ENCODE data around the gene CACNG1.

Gene CACNG1

GRCh38 chr17:67032985-67033384 lies 11.4 kb upstream of the CACNG1 start:
- Histone ChIP-seq H3K79me2 (ENCODE audit: low read length) (no peaks in the 10 kb centered on the region), H3K4me3 (ENCODE audit: low read length) (no peak overlapping the region), H3K9ac (ENCODE audit: low read length) (no peak overlapping the region), H3K9me3 (replicated peaks; ENCODE audit: insufficient read depth, low read length) (no peaks in the 10 kb centered on the region), H3F3A (ENCODE audit: insufficient read depth, low read length) (no peaks in the 10 kb centered on the region), H3K9me2 (replicated peaks; ENCODE audit: insufficient read depth, low read length) (no peaks in the 10 kb centered on the region), H3K4me2 (ENCODE audit: low read depth, low read length) (no peak overlapping the region), H3K27ac (ENCODE audit: low read length) (no peak overlapping the region), H3K27me3 (replicated peaks; ENCODE audit: insufficient read depth, low read length) (peaks cover 45% of the 10 kb centered on the region), H4K20me1 (ENCODE audit: insufficient read depth, low read length) (no peaks in the 10 kb centered on the region), H3K36me3 (replicated peaks; ENCODE audit: insufficient read depth, low read length) (no peaks in the 10 kb centered on the region), H2AFZ (ENCODE audit: low read length) (no peak overlapping the region), H3K4me1 (ENCODE audit: low read length) (no peaks in the 10 kb centered on the region)
- no peak for TF ChIP-seq EZH2 (optimal IDR thresholded peaks at IDR 0.05; ENCODE audit: low read depth, low read length)
- TF ChIP-seq EZH2phosphoT487 (IDR thresholded peaks at IDR 0.05; ENCODE audit: low read length) = no peak
- no peak for TF ChIP-seq CTCF (IDR thresholded peaks at IDR 0.05; ENCODE audit: low read length)
- DNase-seq = no peak

- Histone ChIP-seq H3K4me1 (ENCODE audit: low read length) (no peaks in the 10 kb centered on the region), H3K4me3 (ENCODE audit: low read length) (no peak overlapping the region), H3K9me2 (replicated peaks; ENCODE audit: insufficient read depth, low read length) (no peaks in the 10 kb centered on the region), H3K27ac (ENCODE audit: low read length) (no peak overlapping the region), H3K79me2 (ENCODE audit: low read length) (no peaks in the 10 kb centered on the region), H3F3A (ENCODE audit: insufficient read depth, low read length) (no peaks in the 10 kb centered on the region), H3K36me3 (replicated peaks; ENCODE audit: insufficient read depth, low read length) (no peaks in the 10 kb centered on the region), H2AFZ (ENCODE audit: low read length) (no peak overlapping the region), H3K9ac (ENCODE audit: low read length) (no peak overlapping the region), H3K4me2 (ENCODE audit: low read depth, low read length) (no peak overlapping the region), H3K9me3 (replicated peaks; ENCODE audit: insufficient read depth, low read length) (no peaks in the 10 kb centered on the region), H4K20me1 (ENCODE audit: insufficient read depth, low read length) (no peaks in the 10 kb centered on the region), H3K27me3 (replicated peaks; ENCODE audit: insufficient read depth, low read length) (peaks cover 45% of the 10 kb centered on the region)
- no peak for DNase-seq
- no peak for TF ChIP-seq EZH2phosphoT487 (IDR thresholded peaks at IDR 0.05; ENCODE audit: low read length)
- no peak for TF ChIP-seq CTCF (IDR thresholded peaks at IDR 0.05; ENCODE audit: low read length)
- TF ChIP-seq EZH2 (optimal IDR thresholded peaks at IDR 0.05; ENCODE audit: low read depth, low read length) = no peak
These were observed 10.7 kb upstream of the CACNG1 start for GRCh38 chr17:67033613-67034012.

GRCh38 chr17:67035131-67036083 lies 8.9 kb upstream of the CACNG1 start:
- Histone ChIP-seq H3K9me3 (replicated peaks; ENCODE audit: insufficient read depth, low read length) (no peaks in the 10 kb centered on the region), H4K20me1 (ENCODE audit: insufficient read depth, low read length) (no peaks in the 10 kb centered on the region), H2AFZ (ENCODE audit: low read length) (no peak overlapping the region), H3K27ac (ENCODE audit: low read length) (no peak overlapping the region), H3K27me3 (replicated peaks; ENCODE audit: insufficient read depth, low read length) (peaks cover 34% of the 10 kb centered on the region), H3K36me3 (replicated peaks; ENCODE audit: insufficient read depth, low read length) (no peaks in the 10 kb centered on the region), H3F3A (ENCODE audit: insufficient read depth, low read length) (no peaks in the 10 kb centered on the region), H3K4me3 (ENCODE audit: low read length) (no peak overlapping the region), H3K79me2 (ENCODE audit: low read length) (no peaks in the 10 kb centered on the region), H3K4me1 (ENCODE audit: low read length) (no peaks in the 10 kb centered on the region), H3K9me2 (replicated peaks; ENCODE audit: insufficient read depth, low read length) (no peaks in the 10 kb centered on the region), H3K9ac (ENCODE audit: low read length) (no peak overlapping the region), H3K4me2 (ENCODE audit: low read depth, low read length) (no peak overlapping the region)
- TF ChIP-seq EZH2 (optimal IDR thresholded peaks at IDR 0.05; ENCODE audit: low read depth, low read length) = no peak
- TF ChIP-seq CTCF (IDR thresholded peaks at IDR 0.05; ENCODE audit: low read length) = no peak
- TF ChIP-seq EZH2phosphoT487 (IDR thresholded peaks at IDR 0.05; ENCODE audit: low read length) = no peak
- no peak for DNase-seq

All from MM.1S (cell line).